Hypothalamus (tissue), 51 donors: Measurements from ENCODE around the gene DRD3.

ENCODE experiments used
- DNase-seq, 51 donors: peaks; one replicate each; lab custom pipeline; 2025; lab: John Stamatoyannopoulos, UW

Gene DRD3

DNA sequence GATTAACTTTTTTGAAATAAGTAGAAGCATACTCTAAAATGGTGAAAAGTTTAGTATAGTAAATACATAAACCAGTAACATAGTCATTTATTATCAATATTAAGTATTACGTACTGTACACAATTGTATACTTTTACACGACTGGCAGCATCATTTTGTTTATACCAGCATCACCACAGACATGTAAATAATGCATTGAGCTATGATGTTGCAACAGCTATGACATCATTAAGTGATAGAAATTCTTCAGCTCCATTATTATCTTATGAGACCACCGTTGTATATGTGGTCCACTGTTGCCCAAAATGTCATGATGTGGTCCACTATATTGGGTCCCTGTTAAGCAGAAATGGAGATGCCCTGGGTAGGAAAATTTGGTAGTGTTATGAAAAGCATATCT, 51.3 kb downstream of the DRD3 start:
- DNase-seq: no peak

DNA sequence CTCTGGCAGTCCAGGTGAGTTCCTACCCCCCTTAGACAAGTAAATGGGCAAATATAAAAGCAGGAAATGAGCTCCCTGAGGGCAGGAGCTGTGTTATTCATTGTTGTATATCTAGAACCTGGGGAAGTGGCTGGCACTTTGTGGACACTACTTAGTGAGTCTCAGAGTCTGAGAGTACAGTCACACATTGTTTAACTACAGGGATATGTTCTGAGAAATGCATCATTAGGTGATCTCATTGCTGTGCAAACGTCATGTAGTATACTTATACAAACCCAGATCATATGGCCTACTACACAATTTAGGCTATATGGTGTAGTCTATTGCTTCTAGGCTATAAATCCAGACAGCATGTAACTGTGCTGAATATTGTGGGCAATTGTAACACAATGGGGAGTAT, 52.4 kb downstream of the DRD3 start:
- no peak for DNase-seq

DNA sequence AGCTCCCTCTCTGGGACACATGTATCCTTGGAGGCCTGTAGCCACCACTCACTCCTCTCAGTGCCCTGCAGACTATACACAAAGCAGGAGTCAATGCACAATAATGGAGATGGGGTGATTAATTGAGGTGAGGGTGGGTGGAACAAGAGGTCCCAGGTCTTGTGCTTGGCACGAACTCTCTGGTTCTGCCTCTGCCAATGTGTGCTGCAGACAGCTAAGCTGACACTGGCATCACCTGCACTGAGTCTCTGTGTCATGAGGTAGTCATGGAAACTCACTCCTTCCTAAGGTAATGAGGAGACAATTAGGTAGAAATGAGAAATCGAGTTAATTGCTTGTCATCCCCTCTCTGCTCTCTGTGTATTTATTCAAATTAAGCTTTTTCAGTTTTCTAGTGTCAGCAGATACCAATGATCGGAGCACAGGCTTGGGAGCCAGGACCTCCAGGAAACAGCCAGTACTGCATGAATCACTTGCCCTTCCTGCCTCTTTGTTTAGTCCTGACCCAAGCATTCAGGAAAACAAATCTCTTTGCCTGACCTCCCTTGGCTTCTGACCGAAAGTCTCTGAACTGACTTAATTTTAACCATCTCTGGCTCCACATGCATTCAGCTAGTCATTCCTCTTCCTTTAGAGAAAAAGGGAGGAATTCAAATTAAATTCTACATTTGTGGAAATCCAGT, 56.7 kb downstream of the DRD3 start:
- DNase-seq: peak in 13 of 51 donors; percentile 2 to 40 (median 12)

DNA sequence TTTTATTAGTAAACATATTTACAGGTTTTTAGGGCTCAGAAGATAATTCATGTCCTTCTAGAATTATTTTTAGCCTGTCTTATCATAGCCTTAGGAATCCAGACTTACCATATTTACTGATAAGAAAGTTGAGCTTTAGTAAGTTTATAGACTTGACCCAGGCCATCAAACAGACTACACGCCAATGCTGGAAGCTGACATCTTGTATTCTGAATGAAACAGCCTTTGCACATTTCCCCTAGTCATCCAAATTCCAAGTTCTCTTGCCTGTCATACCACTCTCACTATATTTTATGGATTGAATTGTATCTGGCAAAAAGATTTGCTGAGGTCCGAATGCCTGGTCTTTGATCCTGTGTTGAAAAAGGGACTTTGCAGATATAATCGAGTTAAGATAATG, 58.6 kb downstream of the DRD3 start:
- DNase-seq: no peak

DNA sequence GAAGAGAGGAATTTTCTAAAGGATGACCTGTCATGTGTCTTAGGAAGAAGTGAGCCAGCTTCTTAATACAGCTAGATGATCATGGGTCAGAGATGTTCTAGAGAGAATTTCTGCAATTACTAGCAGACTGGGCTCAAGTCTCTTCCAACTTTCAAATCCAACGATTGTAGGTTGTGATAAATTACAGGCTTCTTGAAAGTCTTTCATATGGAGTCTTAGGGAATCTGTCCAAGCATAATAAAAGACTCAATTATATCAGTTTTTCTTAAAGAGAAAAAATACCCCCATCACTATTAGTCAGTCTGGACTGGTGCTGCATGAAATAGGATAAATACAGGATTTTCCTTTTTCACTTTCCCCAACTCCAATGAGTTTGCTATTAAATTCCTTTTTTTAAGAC, 59.1 kb downstream of the DRD3 start:
- no peak for DNase-seq

DNA sequence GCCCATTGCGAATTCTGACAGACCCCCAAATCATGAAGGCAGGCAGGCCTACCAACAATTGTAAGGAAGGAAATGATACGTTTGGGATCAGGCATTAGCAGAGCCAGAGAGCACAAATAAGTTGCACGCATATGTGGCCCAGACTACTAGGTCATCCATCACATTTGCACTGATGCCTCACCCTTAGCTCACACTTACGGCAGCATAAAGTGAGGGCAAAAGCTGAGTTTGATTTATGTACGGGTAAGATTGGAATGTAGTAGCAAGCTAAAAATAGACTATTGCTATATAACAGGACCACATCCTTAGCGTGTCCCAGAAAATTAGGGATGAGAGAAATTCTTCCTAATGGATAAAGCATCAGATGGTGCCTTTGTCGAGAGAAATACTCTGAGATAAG, 63.7 kb downstream of the DRD3 start:
- DNase-seq: no peak

DNA sequence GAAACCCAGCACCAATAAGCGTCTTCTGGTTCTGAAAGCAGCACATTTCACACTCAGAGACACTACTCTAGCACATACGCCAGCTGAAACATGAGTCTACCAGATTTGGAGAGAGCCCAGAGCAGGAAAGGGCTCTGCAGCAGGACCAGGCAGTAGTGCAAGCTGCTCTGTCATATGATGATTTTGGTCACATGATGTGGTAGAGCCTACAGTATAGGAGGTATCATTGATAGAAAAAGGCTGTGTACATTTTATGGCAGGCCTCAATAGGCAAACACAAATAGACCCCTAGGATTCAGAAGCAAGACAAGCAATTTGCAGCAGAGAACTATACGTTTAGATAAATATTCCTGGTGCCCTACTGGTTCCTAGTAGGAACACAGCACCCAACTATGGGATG, 64.1 kb downstream of the DRD3 start:
- no peak for DNase-seq

DNA sequence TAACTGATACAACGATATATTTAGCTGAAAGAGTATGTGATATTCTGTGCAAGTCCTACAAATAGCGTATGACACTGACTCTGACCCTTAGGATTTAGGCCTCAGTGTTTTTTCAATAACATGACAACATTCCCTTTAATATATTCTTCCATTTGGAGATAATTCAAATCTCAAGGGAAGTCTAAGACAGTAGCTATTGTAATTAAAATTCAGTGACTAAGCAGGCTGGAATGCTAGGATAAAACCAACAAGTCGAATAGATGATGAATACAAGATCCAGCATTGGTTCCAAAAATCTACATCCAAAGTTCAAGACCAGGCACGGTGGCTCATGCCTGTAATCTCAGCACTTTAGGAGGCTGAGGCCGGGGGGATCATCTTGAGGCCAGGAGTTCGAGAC, 66.2 kb downstream of the DRD3 start:
- no peak for DNase-seq

DNA sequence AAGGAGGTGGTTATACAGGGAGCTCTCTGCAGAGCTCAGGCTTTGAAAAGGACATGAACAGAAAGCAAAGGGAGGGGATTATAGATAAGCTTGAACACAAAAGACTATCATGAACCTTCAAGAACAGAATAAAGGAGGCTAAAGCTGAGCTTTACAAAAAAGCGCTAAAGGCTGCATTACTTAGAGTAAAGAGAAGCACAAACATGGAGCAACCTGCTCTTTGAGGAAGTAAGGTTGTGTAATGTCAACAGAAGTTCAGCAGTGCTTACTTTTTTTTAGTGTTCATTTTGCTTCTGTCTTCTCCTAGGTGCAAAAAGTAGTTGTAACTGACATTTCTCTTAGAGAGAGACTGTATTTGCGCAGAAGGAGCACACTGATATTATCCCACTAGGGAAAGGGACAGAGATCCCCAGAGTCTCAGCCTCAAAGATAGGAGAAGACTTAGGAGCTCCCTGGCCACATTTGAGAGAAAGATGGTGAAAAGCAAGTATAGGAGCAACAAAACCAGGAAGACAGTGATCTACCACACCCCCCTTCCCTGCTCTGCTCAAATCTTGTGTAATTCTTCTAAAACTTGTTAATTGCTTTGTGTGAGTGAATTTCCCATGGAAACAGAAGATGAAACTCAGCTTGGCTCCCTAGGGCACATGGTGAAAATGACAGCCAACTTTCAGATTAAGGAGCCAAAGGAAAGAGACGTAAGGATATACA, 67.6 kb downstream of the DRD3 start:
- peak in 1 of 51 donors; percentile 33 for DNase-seq

DNA sequence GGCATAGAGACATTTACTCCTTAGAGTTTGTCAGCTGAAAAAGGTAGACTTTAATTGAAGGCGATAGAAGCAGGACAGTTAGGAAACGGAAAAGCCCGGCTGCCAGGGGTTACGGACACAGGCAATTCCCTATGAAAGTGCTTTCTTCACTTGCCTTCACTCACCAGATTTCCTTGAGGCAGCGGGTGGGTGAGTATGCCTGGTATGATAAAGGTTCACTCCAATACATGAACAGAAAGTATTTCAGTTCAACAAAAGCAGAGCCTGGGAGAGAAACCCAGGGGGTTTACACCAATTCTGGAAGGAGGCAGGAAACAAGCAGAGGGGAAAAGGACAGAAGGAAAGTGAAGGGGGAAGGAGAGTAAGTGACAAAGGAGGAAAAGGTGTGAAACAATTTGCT, 68.4 kb downstream of the DRD3 start:
- DNase-seq: no peak

DNA sequence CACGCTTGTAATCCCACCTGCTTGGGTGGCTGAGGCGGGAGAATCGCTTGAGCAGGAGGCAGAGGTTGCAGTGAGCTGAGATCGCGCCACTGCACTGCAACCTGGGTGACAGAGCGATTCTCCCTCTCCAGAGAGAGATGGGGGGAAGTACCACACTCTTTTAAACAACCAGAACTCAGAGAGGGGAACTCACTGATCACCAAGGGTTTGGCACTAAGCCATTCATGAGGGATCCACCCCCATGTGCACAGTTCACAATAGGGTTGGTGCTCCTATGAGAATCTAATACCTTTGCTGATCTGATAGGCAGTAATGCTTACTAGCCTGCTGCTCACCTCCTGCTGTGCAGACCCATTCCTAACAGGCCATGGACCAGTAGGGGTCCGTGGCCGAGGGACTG, 70.7 kb downstream of the DRD3 start:
- DNase-seq: no peak

DNA sequence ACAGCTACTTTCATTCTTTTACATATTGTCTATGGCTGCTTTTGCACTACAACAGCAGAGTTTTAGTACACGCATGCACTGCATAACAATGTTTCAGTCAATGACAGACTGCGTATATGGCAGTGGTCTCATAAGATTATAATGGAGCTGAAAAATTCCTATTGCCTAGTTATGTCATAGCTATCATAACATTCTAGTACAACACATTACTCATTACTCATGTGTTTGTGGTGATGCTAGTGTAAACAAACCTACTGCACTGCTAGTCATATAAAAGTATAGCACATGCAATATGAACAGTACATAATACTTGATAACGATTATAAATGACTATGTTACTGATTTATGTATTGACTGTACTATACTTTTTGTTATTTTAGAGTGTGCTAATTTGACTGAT, 74.4 kb downstream of the DRD3 start:
- no peak for DNase-seq

DNA sequence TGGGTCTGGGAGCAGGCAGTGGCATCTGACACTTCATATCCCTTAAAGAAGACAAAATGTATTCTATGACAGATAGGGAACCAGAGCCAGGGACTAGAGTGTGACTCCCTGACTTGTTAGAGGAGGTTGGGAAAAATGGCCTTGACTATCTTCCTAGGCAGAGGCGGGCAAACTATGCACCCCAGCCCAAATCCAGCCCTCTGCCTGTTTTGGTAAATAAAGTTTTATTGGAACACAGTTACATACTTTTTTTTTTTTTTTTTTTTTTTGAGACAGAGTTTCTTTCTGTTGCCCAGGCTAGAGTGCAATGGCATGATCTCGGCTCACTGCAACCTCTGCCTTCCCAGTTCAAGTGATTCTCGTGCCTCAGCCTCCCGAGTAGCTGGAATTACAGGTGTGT, 75.0 kb downstream of the DRD3 start:
- DNase-seq: no peak

DNA sequence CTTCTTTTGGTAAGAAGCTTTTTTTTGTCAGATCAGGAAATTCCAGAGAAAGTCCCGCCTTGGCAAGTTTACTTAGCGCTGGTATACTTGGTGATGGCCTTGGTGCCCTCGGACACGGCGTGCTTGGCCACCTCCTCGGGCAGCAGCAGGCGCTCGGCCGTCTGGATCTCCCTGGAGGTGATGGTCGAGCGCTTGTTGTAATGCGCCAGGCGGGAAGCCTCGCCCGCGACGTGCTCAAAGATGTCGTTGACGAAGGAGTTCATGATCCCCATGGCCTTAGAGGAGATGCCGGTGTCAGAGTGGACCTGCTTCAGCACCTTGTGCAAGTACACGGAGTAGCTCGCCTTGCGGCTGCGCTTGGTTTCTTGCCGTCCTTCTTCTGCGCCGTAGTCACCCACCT, 75.7 kb downstream of the DRD3 start:
- DNase-seq: no peak

DNA sequence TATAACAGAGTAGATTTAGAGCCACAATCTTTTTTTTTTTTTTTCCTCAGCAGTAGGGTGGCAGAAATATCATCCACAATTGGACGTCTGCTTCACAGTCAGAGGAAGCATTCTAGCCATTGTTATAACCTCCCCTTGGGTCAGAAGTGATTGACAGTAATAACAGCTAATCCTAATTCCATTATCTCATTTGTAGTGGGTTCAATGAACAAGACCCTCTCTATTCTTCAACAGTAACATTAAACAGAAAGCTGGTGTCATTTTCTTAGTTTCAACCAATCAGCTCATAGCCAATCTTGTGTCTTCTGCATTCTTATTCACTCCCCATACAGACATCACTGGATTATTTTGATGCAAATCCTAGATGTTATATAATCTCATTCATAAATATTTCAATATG, 77.8 kb downstream of the DRD3 start:
- DNase-seq: no peak

DNA sequence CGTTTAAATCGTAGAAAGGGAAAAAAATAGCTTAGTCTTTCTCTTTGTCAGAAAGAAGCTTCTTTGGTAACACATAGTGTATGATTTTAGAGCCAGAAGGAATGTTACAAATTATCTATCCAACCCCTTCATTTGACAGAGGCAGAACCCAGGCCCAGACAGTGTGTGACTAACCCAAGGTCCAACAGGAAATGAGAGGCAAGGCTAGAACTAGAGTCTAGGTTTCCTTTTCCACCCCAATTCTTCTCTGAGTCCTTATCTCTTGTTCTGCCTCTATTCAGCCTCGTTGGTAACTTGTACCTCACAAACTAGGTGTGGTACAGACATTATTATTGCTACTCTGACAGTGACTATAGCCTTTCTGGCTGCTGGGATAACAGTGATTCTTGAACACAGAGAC, 83.1 kb downstream of the DRD3 start:
- DNase-seq: no peak

DNA sequence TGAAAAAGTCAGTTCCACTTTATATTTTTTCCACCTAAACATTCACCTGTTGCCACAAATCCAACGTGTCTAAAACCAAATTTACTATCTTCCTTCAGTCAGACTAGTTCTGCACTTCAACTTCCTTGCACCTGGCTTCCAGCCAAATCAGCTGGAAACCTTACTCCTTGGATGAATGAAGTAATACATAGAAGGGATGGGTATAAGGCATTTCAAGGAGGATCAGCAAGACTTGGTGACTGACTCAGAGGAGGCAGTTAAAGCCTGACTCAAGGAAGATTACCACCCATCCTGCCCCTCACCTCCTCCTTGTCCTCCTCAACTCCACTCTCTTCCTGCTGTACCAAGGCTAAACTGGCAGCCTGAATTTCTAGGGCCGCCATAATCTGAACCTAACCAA, 85.3 kb downstream of the DRD3 start:
- DNase-seq: peak in 3 of 51 donors; percentile 1 to 6 (median 4)

DNA sequence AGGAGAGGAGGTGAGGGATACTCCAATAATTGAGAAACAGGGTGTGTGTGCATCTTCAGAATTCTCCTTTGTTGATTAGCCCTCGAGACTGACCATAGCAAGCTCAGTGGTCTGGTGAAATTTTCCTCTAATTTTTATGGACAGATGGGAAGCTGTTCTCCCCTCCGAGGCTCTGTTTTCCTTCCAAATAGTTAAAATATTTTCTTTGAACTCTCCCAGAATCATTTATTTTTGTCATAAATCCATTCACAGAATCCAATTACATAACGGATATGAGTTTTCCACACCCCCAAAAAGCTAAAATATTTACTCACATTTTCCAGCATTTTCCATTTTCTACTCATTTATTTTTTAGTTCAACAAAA, 85.9 kb downstream of the DRD3 start:
- no peak for DNase-seq

DNA sequence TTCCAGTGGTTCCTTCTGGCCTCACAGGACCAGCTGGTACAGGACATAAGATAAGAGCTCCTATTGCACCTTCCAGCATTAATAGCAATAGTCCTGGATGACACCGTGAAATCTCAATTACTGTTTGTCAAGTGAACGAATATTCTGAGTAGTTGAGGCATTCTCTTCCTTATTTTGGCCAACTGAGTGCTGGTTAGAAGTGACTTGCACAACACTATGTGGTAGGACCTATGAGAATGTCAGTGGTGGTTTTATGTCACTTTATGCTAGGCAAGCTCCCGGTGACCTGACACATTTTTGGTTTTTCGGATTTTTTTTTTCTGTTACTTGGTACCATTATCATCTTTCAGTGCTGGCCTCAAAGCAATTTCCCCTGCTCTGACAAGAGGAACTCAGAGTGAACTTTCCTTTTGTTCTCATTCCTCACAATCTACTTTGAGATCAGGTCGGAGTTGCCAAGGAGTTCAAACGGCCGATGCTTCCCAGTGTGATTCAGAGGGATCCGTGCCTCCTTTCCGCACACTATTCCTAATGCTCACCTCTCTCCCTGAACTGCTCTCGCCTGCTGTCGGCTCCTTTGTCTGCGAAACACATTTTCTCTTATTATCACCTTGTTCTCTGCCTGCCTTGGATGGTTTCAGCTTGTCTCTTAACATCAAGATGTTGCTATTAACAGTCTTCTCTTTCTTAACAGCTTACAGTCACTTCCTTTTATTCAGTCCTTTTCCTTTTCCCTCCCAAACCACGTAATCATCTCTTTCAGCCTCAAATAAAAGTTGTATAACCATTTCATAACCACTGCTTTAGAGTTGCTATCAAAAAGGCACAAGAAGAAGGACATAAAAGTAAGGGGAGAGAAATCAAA, 86.5 kb downstream of the DRD3 start:
- no peak for DNase-seq

DNA sequence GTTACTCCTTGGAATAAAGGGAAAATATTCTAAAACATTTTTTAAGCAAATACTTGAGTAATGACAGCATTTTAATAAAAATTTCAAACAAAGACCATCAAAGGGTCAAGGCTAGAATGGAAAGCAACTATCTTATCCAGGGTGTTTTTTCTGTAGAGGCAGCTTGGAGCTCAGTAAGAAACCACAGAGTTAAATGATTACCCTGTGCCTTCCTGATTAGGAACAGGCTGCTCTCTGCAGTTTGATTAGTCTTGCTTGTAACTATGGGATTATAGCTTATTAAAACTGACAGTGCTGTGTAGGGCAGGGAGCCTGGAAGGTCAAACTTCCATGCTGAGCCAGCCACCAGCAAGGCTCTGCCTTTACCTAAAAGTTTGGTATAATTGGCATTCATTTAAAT, 89.2 kb downstream of the DRD3 start:
- DNase-seq: no peak

DNA sequence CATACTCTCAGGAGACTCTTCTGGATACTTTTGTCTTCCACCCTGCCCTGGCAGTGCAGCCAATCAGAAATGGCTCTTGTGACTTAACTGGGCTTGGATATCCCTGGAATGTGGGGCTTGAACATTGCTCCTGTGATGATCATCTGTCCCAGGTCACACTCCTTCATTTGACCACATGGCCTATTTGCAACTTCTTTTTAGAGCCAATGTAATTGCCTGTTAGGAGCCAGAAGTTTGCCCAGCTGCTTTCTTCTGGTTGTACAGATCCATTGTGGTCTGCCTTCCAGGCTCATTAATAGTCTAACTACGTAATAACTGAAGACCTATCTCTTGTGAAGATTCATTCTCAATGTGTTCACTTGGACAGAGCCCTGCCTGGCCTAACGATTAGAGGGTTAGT, 92.5 kb downstream of the DRD3 start:
- no peak for DNase-seq

DNA sequence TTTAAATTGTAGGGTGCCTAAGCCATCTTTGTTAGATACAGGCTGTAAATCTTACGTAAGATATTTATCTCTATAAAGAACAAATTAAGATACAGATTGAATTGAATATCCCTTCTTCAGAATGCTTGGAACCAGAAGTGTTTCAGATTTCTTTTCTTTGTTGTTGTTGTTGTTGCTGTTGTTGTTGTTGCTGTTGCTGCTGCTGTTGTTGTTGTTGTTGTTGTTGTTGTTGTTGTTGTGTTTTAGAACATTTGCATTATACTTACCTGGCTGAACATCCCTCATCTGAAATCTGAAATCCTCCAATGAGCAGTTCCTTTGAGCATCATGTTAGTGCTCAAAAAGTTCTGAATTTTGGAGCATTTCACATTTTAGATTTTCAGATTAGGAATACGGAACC, 95.7 kb downstream of the DRD3 start:
- no peak for DNase-seq
